PC-3 (cell line): ENCODE data around the gene NINL. TPM values are rescaled to one million over a fixed set of nuclear protein-coding genes. Genes with fewer than 3 reads are reported as not detected.

ENCODE experiments used
- ATAC-seq: fragments of 200-7000 bp; cut with Tn5 transposase; 2 replicates; pipeline ENCODE4 v1.9.1; 2020; ENCODE audit warnings: mild to moderate bottlenecking, moderate library complexity
- BruUV-seq: library from RNA; stranded (reverse); fragments of 400-500 nt; replicated peaks from 2 replicates; lab custom pipeline; 2021; lab: Mats Ljungman, UMichigan
- CTCF ChIA-PET: fragments of 300-600 bp; sonication (Branson Sonifier 250); formaldehyde crosslinking; loops from one replicate; lab custom pipeline; 2022; ENCODE audit warnings: antibody characterized with exemption; lab: Charles Lee
- POLR2A ChIA-PET: fragments of 300-600 bp; sonication (Branson Sonifier 250); formaldehyde crosslinking; loops from one replicate; lab custom pipeline; 2022; ENCODE audit warnings: antibody characterized with exemption; ENCODE audit not compliant: unreplicated experiment; lab: Charles Lee
- DNase-seq: peaks from one replicate; pipeline ENCODE4 v3.0.0-alpha.2; 2015
- H2AFZ ChIP-seq: fragments of 300-600 bp; sonication (generic); 2 replicates; pipeline ENCODE4 v1.6.0; 2016; ENCODE audit warnings: antibody characterized with exemption, low read length
- H3F3A ChIP-seq: fragments of 300-600 bp; sonication (generic); one replicate; pipeline ENCODE4 v1.6.0; 2017; ENCODE audit warnings: antibody characterized with exemption, low read length, control low read depth, mild to moderate bottlenecking; ENCODE audit not compliant: unreplicated experiment
- H3K27ac ChIP-seq: fragments of 300-600 bp; sonication (generic); 2 replicates; pipeline ENCODE4 v1.5.1; 2016; ENCODE audit warnings: mild to moderate bottlenecking, low read length
- H3K27me3 ChIP-seq: fragments of 300-600 bp; sonication (generic); 2 replicates; pipeline ENCODE4 v1.6.1; 2016; ENCODE audit warnings: low read length, mixed read lengths
- H3K36me3 ChIP-seq: fragments of 300-600 bp; sonication (generic); 2 replicates; pipeline ENCODE4 v1.6.1; 2016; ENCODE audit warnings: low read depth, mixed run types, low read length, mixed read lengths
- H3K4me1 ChIP-seq: fragments of 300-600 bp; sonication (generic); 2 replicates; pipeline ENCODE4 v1.5.1; 2016; ENCODE audit warnings: low read length; ENCODE audit not compliant: insufficient read depth
- H3K4me2 ChIP-seq: fragments of 300-600 bp; sonication (generic); 2 replicates; pipeline ENCODE4 v1.6.0; 2016; ENCODE audit warnings: low read length
- H3K4me3 ChIP-seq: fragments of 300-600 bp; sonication (generic); 2 replicates; pipeline ENCODE4 v1.5.1; 2016; ENCODE audit warnings: mild to moderate bottlenecking, low read length, mixed read lengths
- H3K79me2 ChIP-seq: fragments of 300-600 bp; sonication (generic); 2 replicates; pipeline ENCODE4 v1.6.1; 2017; ENCODE audit warnings: low read length, mixed read lengths
- H3K9ac ChIP-seq: fragments of 300-600 bp; sonication (generic); 2 replicates; pipeline ENCODE4 v1.6.0; 2016; ENCODE audit warnings: mild to moderate bottlenecking, low read length
- H3K9me2 ChIP-seq: fragments of 300-600 bp; sonication (generic); replicated peaks from 2 replicates; pipeline ENCODE4 v1.6.1; 2016; ENCODE audit warnings: mixed run types, low read length, mixed read lengths
- H3K9me3 ChIP-seq: fragments of 300-600 bp; sonication (generic); 2 replicates; pipeline ENCODE4 v1.6.1; 2016; ENCODE audit warnings: low read length, mixed read lengths
- H4K20me1 ChIP-seq: fragments of 300-600 bp; sonication (generic); 2 replicates; pipeline ENCODE4 v1.6.1; 2016; ENCODE audit warnings: low read length, mixed read lengths
- EZH2 ChIP-seq: fragments of 300-600 bp; sonication (generic); IDR thresholded peaks from one replicate; pipeline ENCODE4 v1.6.1; 2017; ENCODE audit warnings: antibody characterized with exemption, mild to moderate bottlenecking, low read length; ENCODE audit not compliant: unreplicated experiment
- EZH2phosphoT487 ChIP-seq: fragments of 300-600 bp; sonication (generic); IDR thresholded peaks from 2 replicates; pipeline ENCODE4 v1.6.1; 2018; ENCODE audit warnings: mild to moderate bottlenecking, antibody characterized with exemption, low read length, borderline replicate concordance
- intact Hi-C: fragments of 100-400 bp; cut with micrococcal nuclease; formaldehyde crosslinking; loops from 2 replicates; pipeline ENCODE4 v1.9.0; 2023
- total RNA-seq: library from RNA; depleted of rRNA; stranded (reverse); fragments of >200 nt; gene quantifications from 2 replicates; pipeline ENCODE4 v1.2.3, GENCODE V29; 2014
- TF ChIP-seq, protein P1 (sequence below): fragments of 300-600 bp; sonication (generic); conservative IDR thresholded peaks from 2 replicates; pipeline ENCODE4 v1.5.1; 2017; ENCODE audit warnings: antibody characterized with exemption, low read depth, mild to moderate bottlenecking, low read length

NINL gene
- total RNA-seq, 1 experiment from 2014 or later = 6.5 TPM

GRCh38 chr20:25509084-25509483, 76.2 kb downstream of the NINL start:
- no peak overlapping the region for H3K27ac ChIP-seq

GRCh38 chr20:25508083-25508770, 77.1 kb downstream of the NINL start:
- H3K9me3 ChIP-seq = no peaks in the 10 kb centered on the region
- TF ChIP-seq EZH2 = no peak
- TF ChIP-seq, protein P1, sequence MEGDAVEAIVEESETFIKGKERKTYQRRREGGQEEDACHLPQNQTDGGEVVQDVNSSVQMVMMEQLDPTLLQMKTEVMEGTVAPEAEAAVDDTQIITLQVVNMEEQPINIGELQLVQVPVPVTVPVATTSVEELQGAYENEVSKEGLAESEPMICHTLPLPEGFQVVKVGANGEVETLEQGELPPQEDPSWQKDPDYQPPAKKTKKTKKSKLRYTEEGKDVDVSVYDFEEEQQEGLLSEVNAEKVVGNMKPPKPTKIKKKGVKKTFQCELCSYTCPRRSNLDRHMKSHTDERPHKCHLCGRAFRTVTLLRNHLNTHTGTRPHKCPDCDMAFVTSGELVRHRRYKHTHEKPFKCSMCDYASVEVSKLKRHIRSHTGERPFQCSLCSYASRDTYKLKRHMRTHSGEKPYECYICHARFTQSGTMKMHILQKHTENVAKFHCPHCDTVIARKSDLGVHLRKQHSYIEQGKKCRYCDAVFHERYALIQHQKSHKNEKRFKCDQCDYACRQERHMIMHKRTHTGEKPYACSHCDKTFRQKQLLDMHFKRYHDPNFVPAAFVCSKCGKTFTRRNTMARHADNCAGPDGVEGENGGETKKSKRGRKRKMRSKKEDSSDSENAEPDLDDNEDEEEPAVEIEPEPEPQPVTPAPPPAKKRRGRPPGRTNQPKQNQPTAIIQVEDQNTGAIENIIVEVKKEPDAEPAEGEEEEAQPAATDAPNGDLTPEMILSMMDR = no peak
- TF ChIP-seq EZH2phosphoT487 = no peak
- peak overlapping the region; percentile 47 for H3K27ac ChIP-seq
- no peaks in the 10 kb centered on the region for H3K27me3 ChIP-seq
- H3K9ac ChIP-seq = no peak overlapping the region
- DNase-seq = peak; percentile 78
- H3K79me2 ChIP-seq = no peaks in the 10 kb centered on the region
- BruUV-seq = no TSS peak
- no peaks in the 10 kb centered on the region for H4K20me1 ChIP-seq
- H3K36me3 ChIP-seq = peaks cover 1% of the 10 kb centered on the region; the same call in 1 of the 2 replicates
- H3K9me2 ChIP-seq = no peaks in the 10 kb centered on the region
- peaks cover 14% of the 10 kb centered on the region for H3K4me1 ChIP-seq
- ChIA-PET CTCF (no interaction called here), POLR2A (no interaction called here)
- intact Hi-C loops = no loop called here
- H3K4me3 ChIP-seq = no peak overlapping the region
- peak overlapping the region; percentile 18 for H3K4me2 ChIP-seq
- no peaks in the 10 kb centered on the region for H3F3A ChIP-seq
- no peak overlapping the region for H2AFZ ChIP-seq
- ATAC-seq = peak; percentile 97

More at GRCh38 chr20:25509084-25509483, 76.2 kb downstream of the NINL start:
- no peaks in the 10 kb centered on the region for H3F3A ChIP-seq
- BruUV-seq = no TSS peak
- no peak overlapping the region for H3K9ac ChIP-seq
- no peak overlapping the region for H3K4me2 ChIP-seq
- ChIA-PET CTCF (no interaction called here), POLR2A (no interaction called here)
- peaks cover 10% of the 10 kb centered on the region for H3K36me3 ChIP-seq
- H3K9me2 ChIP-seq = no peaks in the 10 kb centered on the region
- H2AFZ ChIP-seq = no peak overlapping the region
- H4K20me1 ChIP-seq = no peaks in the 10 kb centered on the region
- ATAC-seq (no peak), DNase-seq (no peak)
- no peaks in the 10 kb centered on the region for H3K27me3 ChIP-seq
- TF ChIP-seq, protein P1 = no peak
- TF ChIP-seq EZH2phosphoT487 (no peak), EZH2 (no peak)
- H3K4me3 ChIP-seq = no peak overlapping the region
- no peaks in the 10 kb centered on the region for H3K79me2 ChIP-seq
- peaks cover 14% of the 10 kb centered on the region for H3K4me1 ChIP-seq
- intact Hi-C loops = no loop called here
- H3K9me3 ChIP-seq = no peaks in the 10 kb centered on the region
